K562 (cell line): ENCODE results near the gene KDM2B. TPM values are rescaled to one million over a fixed set of nuclear protein-coding genes. Genes with fewer than 3 reads are reported as not detected.
A peak's percentile ranks its signal among the peaks of the same experiment; 100 is the strongest.

ENCODE experiments used
- ADNP ChIP-seq: fragments of 200-800 bp; sonication (Bioruptor generic); IDR thresholded peaks from 2 replicates; pipeline ENCODE4 v1.6.1; 2016; ENCODE audit warnings: missing genetic modification characterization, missing compliant biosample characterization
- BCLAF1 ChIP-seq, 2 experiments: fragments of 450-650 bp in 1 of 2; IDR thresholded peaks; 2 replicates each; pipeline ENCODE4 v1.6.1; 2011 to 2017; ENCODE audit warnings: low read depth in 2 of 2, antibody characterized with exemption in 1 of 2, borderline replicate concordance in 1 of 2, low read length in 1 of 2, mild to moderate bottlenecking in 1 of 2, mixed read lengths in 1 of 2; ENCODE audit not compliant: control insufficient read depth in 1 of 2
- CBFA2T3 ChIP-seq: fragments of 450-650 bp; IDR thresholded peaks from 2 replicates; pipeline ENCODE4 v1.6.1; 2017
- CEBPG ChIP-seq, 3 experiments: fragments of 200-800 bp in 1 of 3; sonication (Bioruptor generic) in 1 of 3; sonication (generic) in 1 of 3; formaldehyde crosslinking in 1 of 3; IDR thresholded peaks in 2 of 3; conservative IDR thresholded peaks in 1 of 3; 2 replicates each; pipeline versions ENCODE4 v1.6.1 to v1.8.0; 2016 to 2022; ENCODE audit warnings: missing compliant biosample characterization in 2 of 3, missing genetic modification characterization in 2 of 3, mild to moderate bottlenecking in 1 of 3, missing genetic modification reagents in 1 of 3
- CHAMP1 ChIP-seq: fragments of 450-650 bp; IDR thresholded peaks from 2 replicates; pipeline ENCODE4 v1.6.1; 2016; ENCODE audit warnings: mild to moderate bottlenecking
- CHD4 ChIP-seq: fragments of 200-600 bp; sonication (generic); IDR thresholded peaks from 3 replicates; pipeline ENCODE4 v1.6.1; 2012; ENCODE audit warnings: low read depth, mild to moderate bottlenecking, mixed read lengths, low read length, inconsistent platforms; ENCODE audit not compliant: insufficient read depth, insufficient replicate concordance, poor library complexity, severe bottlenecking
- MNT ChIP-seq, 2 experiments: fragments of 450-650 bp; conservative IDR thresholded peaks; 2 replicates each; pipeline ENCODE4 v1.6.1; 2017; ENCODE audit warnings: mild to moderate bottlenecking in 2 of 2, moderate library complexity in 2 of 2
- MTA2 ChIP-seq: fragments of 450-650 bp; IDR thresholded peaks from 2 replicates; pipeline ENCODE4 v1.6.1; 2016; ENCODE audit warnings: low read depth
- PKNOX1 ChIP-seq: fragments of 450-650 bp; IDR thresholded peaks from 2 replicates; pipeline ENCODE4 v1.6.1; 2016
- SOX6 ChIP-seq: fragments of 450-650 bp; IDR thresholded peaks from 2 replicates; pipeline ENCODE4 v1.6.1; 2014; ENCODE audit warnings: mild to moderate bottlenecking
- SRSF1 ChIP-seq: fragments of 200-400 bp; formaldehyde crosslinking; IDR thresholded peaks from 2 replicates; pipeline ENCODE4 v1.6.1; 2017; ENCODE audit warnings: mild to moderate bottlenecking, low read depth, low read length, moderate library complexity
- XRCC3 ChIP-seq: fragments of 450-650 bp; IDR thresholded peaks from 2 replicates; pipeline ENCODE4 v1.6.1; 2017; ENCODE audit warnings: mild to moderate bottlenecking, moderate library complexity
- ZNF140 ChIP-seq: fragments of 250-450 bp; sonication (Bioruptor Pico); IDR thresholded peaks from 2 replicates; pipeline ENCODE4 v1.8.0; 2021; ENCODE audit warnings: moderate library complexity, mild to moderate bottlenecking, inconsistent platforms
- polyA plus RNA-seq, 8 experiments: library from polyadenylated mRNA; depleted of rRNA in 4 of 8; stranded (reverse) in 5 of 8; unstranded in 3 of 8; fragments of >200 nt; fragmentation: Nextera tagmentation in 2 of 8; fragmentation: Illumina TruSeq in 1 of 8; extraction: Ambion mirVana in 2 of 8; extraction: Trizol in 1 of 8; gene quantifications; 2 replicates each; pipeline versions ENCODE4 v1.2.1 to v1.2.3, GENCODE V29; 2011 to 2014; ENCODE audit warnings: inconsistent platforms in 1 of 8, missing spikeins in 1 of 8
- total RNA-seq, 7 experiments: library from RNA; depleted of rRNA in 6 of 7; stranded (reverse); fragments of >200 nt in 6 of 7; fragmentation: Illumina TruSeq in 2 of 7; extraction: Trizol in 2 of 7; gene quantifications; 2 replicates each; pipeline versions ENCODE4 v1.2.1 to v1.2.3, GENCODE V29; 2011 to 2021; ENCODE audit warnings: low replicate concordance in 1 of 7

The KDM2B gene
- total and polyA plus RNA-seq, 9 of the 15 experiments (the other 6 are each of a cell fraction or from before 2014, with no cell fraction given): 7.4 to 50.5 (median 22.5) TPM

- TF ChIP-seq MNT (conservative IDR thresholded peaks at IDR 0.05) (no peak), ZNF140 (CRISPR knock-in tag) (no peak), XRCC3 (no peak), SOX6 (no peak), CHAMP1 (peak; percentile 92), MTA2 (no peak), ADNP (tag) (peak; percentile 58; the same call in 1 of the 2 replicates), CBFA2T3 (peak; percentile 56), CEBPG (CRISPR knock-in tag; IDR thresholded peaks at IDR 0.05) (no peak), CEBPG (tag; conservative IDR thresholded peaks at IDR 0.05 in 1 of 2, IDR thresholded peaks at IDR 0.05 in 1 of 2) (no peak), CHD4 (no peak), BCLAF1 (IDR thresholded peaks at IDR 0.05; ENCODE audit: borderline replicate concordance in 1 of 2, control insufficient read depth in 1 of 2, low read depth in 2 of 2, low read length in 1 of 2) (no peak), PKNOX1 (no peak), SRSF1 (no peak)
These were observed 197.2 kb downstream of the KDM2B start (continued) for GRCh38 chr12:121383601-121384021.
